Muscle layer of duodenum (tissue), 2 donors: ENCODE measurements around the gene CTSC.

ENCODE experiments used
- H3K27ac ChIP-seq: one replicate; pipeline ENCODE4 v1.7.0; 2013; ENCODE audit warnings: mild to moderate bottlenecking, low read length
- H3K27me3 ChIP-seq: one replicate; pipeline ENCODE4 v1.7.0; 2013; ENCODE audit warnings: low read depth, mild to moderate bottlenecking, control low read depth, low read length
- H3K36me3 ChIP-seq, 2 donors: one replicate each; pipeline ENCODE4 v1.7.0; 2013; ENCODE audit warnings: low read length in 2 of 2, control low read depth in 1 of 2, mild to moderate bottlenecking in 1 of 2; ENCODE audit not compliant: insufficient read depth in 2 of 2, control insufficient read depth in 1 of 2
- H3K4me1 ChIP-seq, 2 donors: one replicate each; pipeline ENCODE4 v1.7.0; 2013; ENCODE audit warnings: low read length in 2 of 2, mild to moderate bottlenecking in 2 of 2, control low read depth in 1 of 2, moderate library complexity in 1 of 2; ENCODE audit not compliant: insufficient read depth in 2 of 2, control insufficient read depth in 1 of 2
- H3K4me3 ChIP-seq, 2 donors: one replicate each; pipeline ENCODE4 v1.7.0; 2013; ENCODE audit warnings: low read length in 2 of 2, low read depth in 1 of 2, mild to moderate bottlenecking in 1 of 2
- H3K9me3 ChIP-seq, 2 donors: one replicate each; pipeline ENCODE4 v1.7.0; 2013; ENCODE audit warnings: low read length in 2 of 2, control low read depth in 1 of 2, mild to moderate bottlenecking in 1 of 2; ENCODE audit not compliant: control insufficient read depth in 1 of 2
- donor health status: healthy.

The CTSC gene

DNA sequence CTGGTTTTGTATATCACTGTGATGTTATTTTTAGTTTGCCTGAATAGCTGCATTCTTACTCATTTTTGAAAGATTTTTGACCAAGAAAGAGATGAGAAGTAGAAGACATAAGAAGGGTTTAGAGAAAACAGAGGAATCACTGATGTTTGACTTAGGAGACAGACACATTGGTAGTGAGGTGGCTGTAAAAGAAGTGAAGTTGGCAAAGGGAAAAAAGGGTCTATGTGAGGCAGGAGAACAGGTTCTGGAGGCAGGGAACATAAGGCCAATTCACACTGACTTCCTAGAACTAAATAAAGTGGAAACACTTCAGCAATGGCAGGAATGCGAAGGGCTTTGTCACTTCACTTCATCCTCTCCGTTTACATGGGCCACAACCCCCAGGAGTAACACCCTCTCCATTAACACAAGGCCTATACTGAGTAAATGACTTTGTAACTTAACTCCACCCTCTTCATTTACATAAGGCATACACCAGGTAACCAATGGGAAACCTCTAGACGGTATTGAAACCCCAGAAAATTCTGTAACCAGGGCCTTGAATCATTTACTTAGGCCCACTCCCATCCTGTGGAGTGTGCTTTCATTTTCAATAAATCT, 36.5 kb downstream of the CTSC start:
- H3K4me3 ChIP-seq: no peak overlapping the region

DNA sequence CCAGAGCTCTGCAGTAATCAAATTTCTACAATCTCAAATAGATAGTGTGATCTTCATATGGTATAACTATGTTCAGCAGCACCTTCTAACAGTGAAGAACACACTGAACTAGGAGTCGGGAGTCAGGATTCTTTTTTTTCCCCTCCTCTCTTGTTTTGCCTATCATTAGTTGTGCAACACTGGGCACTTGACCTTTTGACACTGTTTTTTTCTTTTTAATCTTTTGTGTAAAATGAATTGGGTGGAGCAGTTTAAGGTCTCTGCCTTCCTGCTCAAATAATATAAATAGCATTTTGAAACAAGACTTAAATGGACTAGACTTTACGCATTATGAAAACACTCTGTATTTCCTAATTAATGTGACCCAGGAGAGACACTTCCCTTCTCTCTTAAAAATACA, 39.7 kb downstream of the CTSC start:
- no peaks in the 10 kb centered on the region for H3K27me3 ChIP-seq
- no peak overlapping the region for H3K27ac ChIP-seq
- no peaks in the 10 kb centered on the region for H3K9me3 ChIP-seq
- peaks cover under 1 to 24% of the 10 kb centered on the region in 2 donors for H3K4me1 ChIP-seq
- peaks cover 0 to under 1% of the 10 kb centered on the region in 2 donors for H3K36me3 ChIP-seq
- H3K4me3 ChIP-seq: no peak overlapping the region

More for the DNA sequence above, 36.5 kb downstream of the CTSC start:
- Histone ChIP-seq H3K9me3 (no peaks in the 10 kb centered on the region), H3K27ac (no peak overlapping the region), H3K27me3 (no peaks in the 10 kb centered on the region), H3K36me3 (peaks cover under 1 to 9% of the 10 kb centered on the region in 2 donors), H3K4me1 (peaks cover 0 to 22% of the 10 kb centered on the region in 2 donors)

DNA sequence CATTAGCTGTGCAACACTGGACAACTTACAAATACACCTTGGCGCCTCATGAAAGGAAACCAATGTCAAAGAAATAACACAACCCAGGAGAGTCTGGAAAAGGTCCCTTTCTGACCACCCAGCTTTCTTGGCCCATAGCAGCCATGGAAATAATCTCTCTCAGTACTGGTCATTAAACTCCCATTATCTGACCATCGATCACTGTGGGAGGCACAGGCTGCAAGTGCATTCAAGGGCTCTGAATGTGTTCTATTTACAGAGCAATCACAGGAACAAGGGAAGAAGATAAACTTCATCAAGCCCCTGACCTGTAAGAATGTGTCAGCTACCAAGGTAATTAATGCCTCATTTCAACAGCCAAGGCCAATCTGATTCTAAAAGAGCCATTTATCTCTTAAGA, 40.1 kb downstream of the CTSC start:
- H3K36me3 ChIP-seq: peaks cover 0 to 4% of the 10 kb centered on the region in 2 donors
- no peaks in the 10 kb centered on the region for H3K9me3 ChIP-seq
- peaks cover 5 to 28% of the 10 kb centered on the region in 2 donors for H3K4me1 ChIP-seq
- no peaks in the 10 kb centered on the region for H3K27me3 ChIP-seq
- no peak overlapping the region for H3K4me3 ChIP-seq
- H3K27ac ChIP-seq: no peak overlapping the region

DNA sequence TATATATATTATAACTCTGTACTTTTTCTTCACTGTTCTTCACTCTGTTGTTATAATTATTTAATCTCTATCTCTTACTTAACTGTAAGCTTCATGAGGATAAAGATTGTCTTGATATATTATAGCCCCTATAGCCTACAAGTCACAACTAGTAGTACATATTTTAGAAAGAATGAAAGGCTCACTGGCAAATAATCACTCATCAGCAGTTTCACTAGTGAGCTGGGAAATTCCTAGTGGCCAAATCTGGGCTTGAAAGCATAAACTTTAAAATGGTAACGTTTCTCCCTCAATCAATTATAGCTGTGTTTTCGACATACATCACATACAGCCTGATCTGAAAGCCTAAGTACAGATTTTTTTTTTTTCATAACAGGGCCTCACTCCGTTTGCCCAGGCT, 42.5 kb downstream of the CTSC start:
- Histone ChIP-seq H3K27me3 (no peaks in the 10 kb centered on the region), H3K4me3 (no peak overlapping the region), H3K4me1 (peaks cover 6 to 26% of the 10 kb centered on the region in 2 donors), H3K36me3 (peaks cover 0 to 6% of the 10 kb centered on the region in 2 donors), H3K27ac (no peak overlapping the region), H3K9me3 (no peaks in the 10 kb centered on the region)

DNA sequence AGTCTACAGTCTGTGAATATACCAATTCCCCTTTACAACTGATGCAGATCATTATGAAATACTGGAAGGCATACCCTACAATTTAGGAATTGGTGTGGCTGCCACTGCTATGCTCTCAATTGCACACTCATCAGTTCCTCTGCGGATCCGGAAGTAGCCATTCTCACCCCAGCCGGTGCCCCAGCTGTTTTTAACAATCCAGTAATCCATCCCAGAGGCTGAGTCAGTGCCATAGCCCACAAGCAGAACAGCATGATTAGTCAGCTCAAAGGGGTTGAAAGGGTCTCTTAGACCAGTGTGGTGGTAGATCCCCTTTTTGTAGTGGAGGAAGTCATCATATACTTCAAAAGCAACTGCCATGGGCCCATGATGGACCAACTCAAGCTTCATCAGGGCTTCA, 43.6 kb downstream of the CTSC start:
- Histone ChIP-seq H3K4me3 (no peak overlapping the region), H3K27me3 (no peaks in the 10 kb centered on the region), H3K4me1 (peaks cover 6 to 23% of the 10 kb centered on the region in 2 donors), H3K36me3 (peaks cover 0 to 6% of the 10 kb centered on the region in 2 donors), H3K9me3 (no peaks in the 10 kb centered on the region), H3K27ac (no peak overlapping the region)

DNA sequence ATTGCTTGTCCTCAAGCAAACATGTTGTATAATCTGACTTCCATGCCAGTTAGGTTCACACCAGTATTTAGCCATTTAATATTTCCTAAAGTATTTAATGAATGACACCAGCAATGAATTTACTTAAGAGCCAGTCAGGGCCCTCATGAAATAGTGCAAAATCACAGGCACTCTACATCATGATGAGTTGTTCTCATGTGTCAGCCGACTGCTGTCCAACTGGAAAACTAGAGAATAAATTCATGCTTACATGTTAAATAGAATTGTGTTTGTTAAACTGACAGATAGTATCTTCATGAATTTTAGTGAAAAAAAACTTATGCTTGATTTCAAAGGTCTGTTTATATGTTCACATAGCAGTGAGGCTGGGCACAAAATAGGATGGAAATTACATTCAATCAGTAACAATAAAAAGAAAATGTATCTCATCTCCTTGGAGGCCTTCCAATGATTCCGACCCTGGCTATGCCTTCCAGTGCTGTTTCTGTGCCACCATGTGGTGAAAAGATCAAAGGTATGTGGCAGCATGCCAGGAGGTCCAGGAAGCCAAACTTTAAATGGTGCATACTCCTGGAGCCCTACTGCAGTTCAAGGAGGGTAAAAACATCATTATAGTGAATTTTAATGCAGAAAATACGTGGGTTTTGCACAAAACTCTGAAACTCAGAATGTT, 45.2 kb downstream of the CTSC start:
- Histone ChIP-seq H3K4me3 (no peak overlapping the region), H3K27ac (no peak overlapping the region), H3K27me3 (no peaks in the 10 kb centered on the region), H3K4me1 (peaks cover 6 to 11% of the 10 kb centered on the region in 2 donors), H3K9me3 (no peaks in the 10 kb centered on the region), H3K36me3 (peaks cover 0 to 6% of the 10 kb centered on the region in 2 donors)

DNA sequence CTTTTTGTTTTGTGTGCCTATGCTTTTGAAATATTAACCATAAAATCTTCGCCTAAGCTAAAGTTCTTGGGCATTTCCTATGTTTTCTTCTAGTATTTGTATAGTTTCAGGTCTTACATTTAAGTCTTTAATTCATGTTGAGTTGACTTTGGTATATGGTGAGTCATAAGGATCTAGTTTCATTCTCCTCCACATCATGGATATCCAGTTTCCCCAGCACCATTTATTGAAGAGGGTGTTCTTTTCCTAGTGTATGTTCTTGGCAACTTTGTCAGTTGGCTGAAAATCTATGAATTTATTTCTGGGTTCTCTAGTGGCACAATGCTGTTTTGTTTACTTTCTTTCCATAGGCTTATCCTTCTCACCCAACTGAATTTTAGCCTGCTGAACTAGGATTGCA, 49.0 kb downstream of the CTSC start:
- no peaks in the 10 kb centered on the region for H3K9me3 ChIP-seq
- H3K4me1 ChIP-seq: peaks cover 6 to 25% of the 10 kb centered on the region in 2 donors
- H3K27me3 ChIP-seq: no peaks in the 10 kb centered on the region
- no peak overlapping the region for H3K27ac ChIP-seq
- H3K4me3 ChIP-seq: no peak overlapping the region
- H3K36me3 ChIP-seq: peaks cover 0 to 6% of the 10 kb centered on the region in 2 donors

DNA sequence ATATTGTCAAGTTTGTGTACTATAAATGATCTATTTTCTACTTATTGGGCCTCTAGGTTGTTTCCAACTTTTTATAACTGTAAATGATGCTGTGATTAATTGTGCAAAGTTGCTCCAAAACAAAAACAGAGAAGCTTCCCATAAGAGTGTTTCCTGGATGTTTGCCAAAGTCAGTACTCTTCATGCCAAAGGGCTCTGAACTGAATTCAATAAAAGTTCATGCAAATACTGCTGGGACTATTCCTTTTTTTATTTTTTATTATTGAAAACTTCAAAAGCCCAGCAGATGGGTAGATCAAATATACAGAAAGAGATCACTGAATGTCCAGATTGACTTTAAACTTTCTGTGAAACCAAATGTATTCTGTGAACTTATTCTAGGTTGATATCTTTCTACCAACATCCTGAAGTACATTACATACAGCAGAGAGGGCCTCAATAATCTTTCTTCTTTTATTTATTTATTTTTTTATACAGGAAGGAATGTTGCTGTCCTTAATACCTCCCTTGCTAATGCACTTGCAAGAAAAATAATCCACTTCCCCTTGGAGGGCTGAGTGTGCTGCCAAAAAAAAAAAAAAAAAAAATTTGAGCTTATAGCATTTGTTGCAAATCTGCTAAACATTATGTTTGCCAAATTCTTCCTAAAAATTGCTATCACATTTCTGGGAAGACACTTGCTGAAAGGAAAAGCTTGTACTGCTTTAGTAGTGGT, 53.0 kb downstream of the CTSC start:
- peaks cover 0 to 20% of the 10 kb centered on the region in 2 donors for H3K4me1 ChIP-seq
- H3K9me3 ChIP-seq: no peaks in the 10 kb centered on the region
- H3K27me3 ChIP-seq: no peaks in the 10 kb centered on the region
- no peaks in the 10 kb centered on the region for H3K36me3 ChIP-seq
- no peak overlapping the region for H3K4me3 ChIP-seq
- no peak overlapping the region for H3K27ac ChIP-seq

DNA sequence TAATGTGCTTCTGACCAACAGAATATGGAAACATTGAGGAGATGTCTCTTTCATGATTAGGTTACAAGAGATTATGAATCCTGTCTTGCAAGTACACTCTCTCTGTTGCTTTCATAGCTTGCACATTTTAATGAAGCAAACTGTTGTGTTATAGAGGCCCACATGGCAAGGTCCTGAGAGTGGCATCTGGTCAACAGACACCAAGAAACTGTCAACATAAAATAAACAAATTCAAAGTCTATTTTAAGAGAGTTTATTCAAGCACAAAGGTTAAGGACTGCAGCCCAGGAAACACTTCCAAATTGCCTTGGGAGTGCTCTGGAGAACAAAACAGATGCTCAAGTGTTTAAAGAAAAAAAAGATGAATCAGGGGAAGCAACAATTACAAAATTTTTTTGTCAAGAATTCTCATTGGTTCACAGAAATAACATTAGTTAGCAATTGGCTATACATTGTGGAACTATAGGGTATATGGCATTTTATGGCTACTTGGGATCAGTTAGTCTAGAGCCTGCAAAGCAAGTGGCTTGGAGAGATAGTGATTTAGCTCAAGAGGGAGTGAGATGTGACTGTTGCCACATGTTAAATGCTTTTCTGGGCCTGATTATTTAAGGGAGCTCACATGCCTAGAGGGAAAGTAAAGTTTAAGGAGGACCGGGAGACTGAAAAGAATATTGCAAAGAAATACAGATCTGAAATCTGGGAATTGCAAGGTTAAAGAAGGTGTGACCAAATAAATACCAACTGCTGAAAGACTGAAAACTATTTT, 54.6 kb downstream of the CTSC start:
- Histone ChIP-seq H3K4me1 (peaks cover 0 to 20% of the 10 kb centered on the region in 2 donors), H3K27ac (no peak overlapping the region), H3K4me3 (no peak overlapping the region), H3K27me3 (no peaks in the 10 kb centered on the region), H3K36me3 (no peaks in the 10 kb centered on the region), H3K9me3 (no peaks in the 10 kb centered on the region)

DNA sequence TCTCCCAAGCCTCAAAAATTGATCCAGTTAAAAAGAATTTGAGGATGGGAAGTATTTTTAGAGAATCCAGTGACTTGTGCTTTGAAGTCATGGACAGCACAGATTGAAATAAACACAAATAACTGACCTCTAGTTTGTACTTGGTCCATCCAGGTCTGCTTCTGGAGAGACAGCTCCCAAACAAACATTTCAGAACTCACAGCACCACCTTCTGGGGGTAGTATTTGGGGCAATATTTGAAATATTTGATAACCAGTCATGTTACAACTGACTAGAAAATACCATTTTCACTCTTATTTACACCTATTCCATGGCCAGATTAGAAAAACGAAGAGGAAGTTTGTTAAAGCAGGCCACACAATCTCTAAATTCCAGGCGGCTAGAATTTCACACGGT, 56.2 kb downstream of the CTSC start:
- no peaks in the 10 kb centered on the region for H3K9me3 ChIP-seq
- H3K27ac ChIP-seq: no peak overlapping the region
- no peaks in the 10 kb centered on the region for H3K36me3 ChIP-seq
- H3K27me3 ChIP-seq: no peaks in the 10 kb centered on the region
- no peak overlapping the region for H3K4me3 ChIP-seq
- H3K4me1 ChIP-seq: peaks cover 0 to 20% of the 10 kb centered on the region in 2 donors
